HG03565 (cell line): ENCODE results near the gene MANEA.
"Not testable (repeated sequence)": the region's sequence is repeated elsewhere in the genome, so short reads cannot be mapped to it uniquely, and the experiment has no call there.

ENCODE experiments used
- ATAC-seq: cut with Tn5 transposase; IDR thresholded peaks from one replicate; pipeline ENCODE4 v1.9.1; 2021; ENCODE audit warnings: mild to moderate bottlenecking, moderate library complexity; ENCODE audit not compliant: unreplicated experiment

The MANEA gene, protein sequence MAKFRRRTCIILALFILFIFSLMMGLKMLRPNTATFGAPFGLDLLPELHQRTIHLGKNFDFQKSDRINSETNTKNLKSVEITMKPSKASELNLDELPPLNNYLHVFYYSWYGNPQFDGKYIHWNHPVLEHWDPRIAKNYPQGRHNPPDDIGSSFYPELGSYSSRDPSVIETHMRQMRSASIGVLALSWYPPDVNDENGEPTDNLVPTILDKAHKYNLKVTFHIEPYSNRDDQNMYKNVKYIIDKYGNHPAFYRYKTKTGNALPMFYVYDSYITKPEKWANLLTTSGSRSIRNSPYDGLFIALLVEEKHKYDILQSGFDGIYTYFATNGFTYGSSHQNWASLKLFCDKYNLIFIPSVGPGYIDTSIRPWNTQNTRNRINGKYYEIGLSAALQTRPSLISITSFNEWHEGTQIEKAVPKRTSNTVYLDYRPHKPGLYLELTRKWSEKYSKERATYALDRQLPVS

DNA sequence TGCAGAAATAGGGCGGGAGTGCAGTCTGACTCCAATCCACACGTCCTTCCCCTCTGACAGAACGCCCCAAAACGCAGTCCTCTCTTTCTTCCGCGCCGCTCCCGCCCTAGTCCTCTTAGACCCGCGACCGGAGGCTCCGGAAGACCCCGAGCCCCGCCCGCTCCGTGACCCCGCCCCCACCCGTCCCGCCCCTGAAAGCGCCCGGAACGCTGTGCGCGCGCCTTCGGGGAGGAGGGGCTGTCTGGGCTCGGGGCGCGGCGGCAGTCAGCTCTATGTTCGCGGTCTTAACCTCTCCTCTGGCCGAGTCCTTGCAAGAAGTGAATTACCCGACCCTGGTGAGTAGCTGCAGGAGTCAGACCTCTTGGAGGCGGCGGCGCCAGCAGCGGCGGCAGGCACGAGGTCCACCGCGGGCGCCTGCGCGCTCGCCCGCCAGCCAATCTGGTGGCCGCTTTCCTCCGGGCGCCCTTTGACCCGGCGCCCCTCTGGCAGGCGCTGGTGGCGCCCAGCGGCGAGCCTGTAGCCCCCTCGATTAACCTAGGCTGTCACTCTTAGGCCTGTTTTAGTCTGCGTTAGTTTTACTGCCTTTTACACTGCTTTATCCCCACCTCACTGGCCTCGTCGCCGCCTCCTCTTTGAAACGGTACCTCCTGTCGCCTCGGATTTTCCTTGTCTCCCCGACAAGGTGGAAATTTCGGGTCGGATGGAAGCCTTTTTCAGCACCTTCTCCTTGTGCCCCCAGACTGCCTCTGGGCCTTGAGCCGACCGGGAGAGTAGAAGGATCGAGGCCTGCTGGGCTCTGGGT, at the start of gene MANEA:
TSS of gene MANEA (plus strand) at position 232 of the 802 bp plus-strand sequence. CDS start 8,905 bp downstream, outside the sequence.
- ATAC-seq, result peak; percentile 69

DNA sequence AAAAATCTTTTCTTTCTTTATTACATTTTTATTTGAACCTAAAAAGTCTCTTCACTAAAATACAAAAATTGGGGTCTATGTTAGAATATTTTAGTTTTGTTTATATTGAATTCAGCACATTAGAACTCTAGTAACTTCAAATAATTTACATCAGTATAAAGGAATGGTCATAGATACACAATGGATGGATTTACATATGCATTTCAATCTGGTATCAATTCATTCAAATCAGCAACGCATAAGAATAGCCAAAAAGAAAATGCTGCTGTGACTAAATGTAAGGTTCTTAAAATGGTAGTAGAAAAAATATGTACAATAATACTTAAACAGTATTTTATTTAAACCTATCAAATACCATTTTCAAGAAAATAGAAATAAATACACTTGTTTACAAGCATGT, 47.6 kb upstream of the MANEA start:
- no peak for ATAC-seq

DNA sequence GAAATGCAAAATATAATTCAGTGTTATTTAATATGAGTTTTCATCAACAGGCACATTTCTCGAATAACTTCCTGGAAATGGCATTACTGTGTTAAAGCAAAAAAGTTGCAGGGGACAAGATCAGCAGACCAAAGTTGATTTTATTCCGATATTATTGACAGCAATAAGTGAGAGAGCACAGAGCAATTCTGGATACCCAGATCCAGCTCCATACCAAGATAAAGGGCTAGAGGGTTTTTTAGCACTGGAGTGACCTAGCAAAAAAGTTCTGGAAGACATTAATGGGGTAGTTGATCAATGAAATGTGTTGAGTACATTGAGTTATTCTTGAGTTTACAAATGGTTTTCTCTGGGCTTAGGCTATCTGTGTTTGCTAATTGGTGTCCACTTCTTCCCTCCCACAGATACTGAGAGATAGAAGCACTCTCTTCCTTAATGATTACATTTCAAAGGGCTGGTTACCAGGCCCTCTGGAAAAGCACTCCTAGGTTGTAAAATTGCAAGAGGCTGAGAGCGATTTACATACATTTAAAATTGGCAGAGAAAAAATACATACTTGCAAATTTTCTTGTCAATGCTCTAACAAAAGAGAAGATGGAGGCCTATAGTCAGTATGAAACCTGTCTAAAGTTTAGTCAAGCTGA, 47.0 kb upstream of the MANEA start:
- no peak for ATAC-seq

DNA sequence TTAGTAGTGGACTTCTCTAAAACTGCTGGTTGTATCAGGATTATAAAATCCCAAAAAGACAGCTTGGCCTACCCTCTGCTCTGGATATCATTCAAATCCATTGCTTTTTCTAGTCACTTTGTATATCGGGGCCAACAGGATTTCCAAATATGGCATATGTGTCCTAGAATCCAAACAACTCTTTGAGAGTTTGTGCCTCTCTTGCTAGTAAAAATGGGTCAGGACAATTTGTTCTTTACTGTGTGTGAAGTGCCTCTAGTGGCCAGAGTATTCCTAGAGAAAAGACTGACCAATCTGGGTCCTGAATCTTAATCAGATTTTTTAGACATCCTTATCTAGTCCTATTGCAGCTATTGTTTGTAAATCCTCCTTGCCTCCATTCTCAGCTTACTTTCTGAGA, 33.5 kb upstream of the MANEA start:
- no peak for ATAC-seq

DNA sequence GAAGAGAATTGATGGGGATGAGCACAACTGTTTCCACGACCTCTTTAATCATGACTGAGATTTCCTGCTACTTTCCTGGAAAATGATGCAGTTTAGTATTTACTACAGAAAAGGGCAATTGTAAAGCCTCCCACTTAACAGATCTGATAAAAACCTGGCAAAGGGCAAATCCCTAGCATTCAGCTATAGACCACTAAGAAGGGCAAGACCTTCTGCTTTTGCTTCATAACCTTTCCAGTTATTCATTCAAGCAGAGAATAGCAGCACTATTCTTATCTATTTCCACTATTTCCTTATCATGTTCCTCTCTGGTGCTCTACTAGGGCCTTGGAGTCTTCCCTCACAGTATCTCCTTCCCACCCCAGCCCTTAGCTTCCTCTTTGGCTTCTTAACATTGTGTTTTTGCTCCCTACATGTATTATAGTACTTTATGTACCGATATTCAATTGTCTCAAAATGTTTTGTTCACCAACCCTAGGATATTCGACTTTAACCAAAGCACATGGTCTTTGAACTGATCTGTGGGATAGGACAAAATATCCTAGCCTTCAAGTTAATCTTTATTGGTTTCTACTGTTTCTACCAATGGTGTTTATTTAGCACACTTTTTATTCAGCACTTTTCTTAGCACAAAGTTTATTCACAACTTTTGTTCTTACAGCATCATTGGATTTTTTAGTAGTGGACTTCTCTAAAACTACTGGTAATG, 32.7 kb upstream of the MANEA start:
- ATAC-seq, result no peak

DNA sequence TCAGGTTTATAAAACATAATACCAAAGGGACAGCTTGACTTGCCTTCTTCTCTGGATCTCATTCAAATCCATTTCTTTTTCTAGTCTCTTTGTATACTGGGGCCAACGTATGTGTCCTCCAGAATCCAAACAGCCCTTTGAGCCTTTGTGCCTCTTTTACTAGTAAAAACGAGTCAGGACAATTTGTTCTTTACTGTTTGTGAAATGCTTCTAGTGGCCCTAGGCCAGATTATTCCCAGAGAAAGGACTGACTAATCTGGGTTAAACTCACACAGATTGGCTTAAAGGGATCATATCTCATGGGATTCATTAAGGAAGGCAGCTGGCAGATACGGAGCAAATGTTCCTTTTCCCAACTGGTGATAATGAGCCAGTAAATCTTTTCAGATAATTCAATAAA, 32.1 kb upstream of the MANEA start:
- ATAC-seq, result no peak

DNA sequence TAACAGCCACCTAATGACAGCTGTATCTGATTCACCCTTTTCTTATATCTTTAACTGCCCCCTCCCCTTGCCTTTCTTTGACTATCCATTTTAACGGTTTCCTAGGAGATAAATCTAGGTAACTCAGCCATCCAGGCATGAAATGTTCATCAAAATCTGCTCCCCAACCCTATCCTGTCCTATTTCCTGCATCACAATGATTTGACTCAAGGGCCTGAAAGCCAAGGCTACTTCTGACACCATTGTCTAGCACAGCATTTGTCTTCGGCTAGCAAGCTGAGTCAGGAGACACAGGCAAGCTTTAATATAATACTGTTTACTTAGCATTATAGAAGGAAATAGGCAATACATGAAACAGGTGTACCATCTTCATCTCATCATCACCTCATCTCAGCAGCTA, 31.6 kb upstream of the MANEA start:
- no peak for ATAC-seq

DNA sequence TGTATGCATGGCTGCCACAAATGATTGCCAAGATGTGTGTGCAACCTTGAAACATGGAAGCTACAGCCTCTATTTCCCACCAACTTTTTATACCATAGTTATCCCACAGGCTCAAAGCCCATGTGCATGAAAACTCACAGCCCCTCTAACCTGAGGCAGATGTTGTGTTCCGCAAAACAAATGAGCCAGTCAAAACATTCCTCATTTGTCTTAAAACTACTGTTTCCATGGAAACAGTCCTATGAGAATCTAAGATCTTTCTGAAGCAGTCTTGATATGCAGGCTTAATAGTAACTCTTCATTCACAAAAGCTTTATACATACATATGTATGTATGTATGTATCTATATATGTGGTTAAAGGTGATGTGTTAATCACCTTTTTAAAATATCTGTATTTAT, 31.2 kb upstream of the MANEA start:
- no peak for ATAC-seq

DNA sequence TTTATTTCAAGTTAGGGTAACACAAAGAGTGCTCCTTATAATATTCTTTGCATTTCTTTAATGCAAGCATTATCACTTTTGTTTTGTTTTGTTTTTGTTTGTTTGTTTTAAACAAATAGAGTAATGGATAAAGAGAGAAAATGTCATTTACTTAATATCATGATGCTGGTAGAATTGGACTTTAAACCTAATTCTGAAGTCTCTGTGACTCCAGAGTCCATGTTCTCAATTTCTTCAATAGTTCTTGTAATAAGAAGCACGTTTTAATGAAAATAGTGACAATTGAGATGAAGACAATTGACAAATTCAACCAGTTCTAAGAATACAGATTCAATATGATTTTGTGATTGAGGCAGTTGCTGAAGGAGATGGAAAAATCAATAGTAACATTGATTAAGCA, 30.3 kb upstream of the MANEA start:
- no peak for ATAC-seq

DNA sequence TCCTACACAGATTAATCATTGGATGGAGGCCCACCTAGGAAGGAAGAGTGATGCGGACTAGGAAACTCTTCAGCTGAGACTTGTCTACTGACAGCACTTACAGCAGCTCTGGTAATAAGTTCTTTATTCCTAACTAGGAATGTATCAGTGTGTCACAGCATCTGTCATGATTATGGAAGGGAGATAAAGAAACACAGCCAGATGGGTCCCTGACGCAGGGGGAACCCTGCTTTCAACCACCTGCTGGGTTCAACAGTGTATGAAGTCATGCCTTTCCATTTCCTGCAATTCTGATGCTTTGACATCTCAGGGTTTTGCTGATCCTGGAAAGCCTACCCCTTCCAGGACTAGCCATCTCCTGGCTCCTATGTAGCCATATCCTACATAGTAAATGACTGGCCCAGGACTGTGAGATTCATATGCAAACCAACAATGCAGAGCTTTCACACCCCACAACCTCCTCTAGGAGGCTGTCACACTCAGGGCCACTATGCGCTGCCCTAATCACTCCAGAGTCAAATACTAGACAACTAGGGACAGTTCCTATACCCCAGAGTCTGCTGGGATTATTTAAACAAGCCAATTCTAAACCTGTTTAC, 29.0 kb upstream of the MANEA start:
- ATAC-seq, result no peak

DNA sequence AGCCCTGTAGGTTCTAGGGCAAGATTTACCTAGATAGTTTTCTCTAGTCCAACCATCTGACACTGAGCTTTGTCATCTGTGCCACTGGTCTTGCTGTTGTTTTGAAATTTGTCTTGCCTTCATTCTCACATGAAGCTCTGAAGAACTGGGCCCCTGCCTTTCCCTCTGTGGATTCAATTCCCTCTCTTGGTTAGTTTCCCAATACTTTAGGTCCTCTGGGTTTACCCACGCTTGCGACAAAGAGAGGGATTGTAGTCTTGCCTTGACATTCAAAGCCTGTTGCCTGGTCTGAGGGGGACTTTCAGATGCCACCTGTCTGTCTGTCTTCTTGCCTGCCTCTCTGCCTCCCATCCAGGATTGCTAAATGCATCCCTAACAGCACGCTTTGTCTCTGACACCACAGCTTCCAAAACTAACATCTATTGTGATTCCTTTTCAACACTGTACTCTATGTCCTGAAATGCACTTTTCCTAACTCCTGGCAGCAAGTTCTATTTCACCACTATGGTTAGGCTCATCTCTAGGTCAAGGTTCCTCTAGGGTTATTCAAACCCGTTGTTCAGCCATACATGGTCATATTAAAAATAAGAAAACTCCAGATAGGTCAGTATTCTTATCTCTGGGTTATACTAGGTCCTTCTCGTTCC, 25.5 kb upstream of the MANEA start:
- no peak for ATAC-seq

DNA sequence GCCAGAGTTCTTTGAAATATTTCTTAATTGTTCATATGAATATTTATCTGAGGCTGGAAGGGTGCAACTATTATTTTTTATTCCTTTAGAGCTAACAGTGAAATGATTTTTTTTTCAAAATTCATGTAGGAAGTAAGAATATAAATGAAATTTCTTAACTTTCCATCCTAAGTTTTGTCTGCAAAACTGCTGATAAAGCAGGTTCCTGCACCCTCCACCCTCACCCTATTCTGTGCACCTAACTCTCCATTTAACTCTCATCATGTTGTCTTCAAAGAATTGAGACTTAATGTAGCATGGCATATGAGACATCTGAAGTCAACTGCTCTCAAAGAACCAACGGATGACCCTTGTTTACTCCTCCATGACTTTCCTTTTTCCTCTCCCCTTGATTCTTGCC, 23.5 kb upstream of the MANEA start:
- ATAC-seq, result no peak

DNA sequence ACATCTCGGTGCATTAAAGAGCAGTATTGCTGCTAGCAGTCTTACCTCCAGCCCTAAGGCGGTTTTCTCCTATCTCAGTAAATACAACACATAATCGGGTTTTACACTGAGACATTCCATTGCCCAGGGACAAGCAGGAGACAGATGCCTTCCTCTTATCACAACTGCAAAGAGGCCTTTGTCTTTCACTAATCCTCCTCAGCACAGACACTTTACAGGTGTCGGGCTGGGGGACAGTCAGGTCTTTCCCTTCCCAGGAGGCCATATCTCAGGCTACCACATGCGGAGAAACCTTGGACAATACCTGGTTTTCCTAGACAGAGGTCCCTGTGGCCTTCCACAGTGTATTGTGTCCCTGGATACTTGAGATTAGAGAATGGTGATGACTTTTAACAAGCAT, 16.4 kb upstream of the MANEA start:
- ATAC-seq, result not testable (repeated sequence)

DNA sequence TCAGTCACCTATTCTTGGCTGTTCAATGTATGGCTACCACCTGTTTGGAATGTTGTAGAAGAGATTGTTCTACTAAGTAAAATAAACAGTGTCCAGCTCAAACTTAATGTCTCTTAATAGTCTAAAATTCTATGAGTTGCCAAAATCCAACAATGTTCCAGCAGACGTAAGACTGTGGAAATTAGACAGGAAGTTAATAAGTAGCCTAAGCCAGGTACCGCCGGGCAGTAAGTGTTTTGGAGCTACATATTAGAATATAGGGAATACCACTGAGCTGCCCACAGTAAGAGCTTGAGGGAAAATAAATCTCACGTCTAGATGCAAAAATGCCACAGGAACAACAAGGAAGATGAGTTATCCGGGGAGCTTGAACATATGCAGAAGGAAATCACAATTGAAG, 7.8 kb upstream of the MANEA start:
- ATAC-seq, result no peak

DNA sequence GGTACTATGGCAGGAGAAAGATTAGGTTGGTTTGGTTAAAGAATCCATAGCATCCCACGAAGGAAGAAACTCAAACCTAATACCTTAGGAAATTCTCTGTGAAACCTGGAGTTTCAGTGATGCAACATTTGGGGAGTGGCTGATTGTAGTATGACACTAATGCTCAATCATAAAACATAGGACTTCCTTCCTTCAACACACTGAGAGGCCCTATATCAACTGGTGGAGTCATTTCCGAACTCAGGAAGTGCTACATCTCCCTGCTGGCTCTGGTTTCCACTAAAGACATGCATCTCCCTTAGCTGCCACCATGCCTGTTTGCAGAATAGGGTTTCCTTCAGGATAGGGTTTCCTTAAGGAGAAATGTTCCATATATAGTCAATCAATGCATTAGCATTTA, 5.2 kb upstream of the MANEA start:
- ATAC-seq, result no peak

DNA sequence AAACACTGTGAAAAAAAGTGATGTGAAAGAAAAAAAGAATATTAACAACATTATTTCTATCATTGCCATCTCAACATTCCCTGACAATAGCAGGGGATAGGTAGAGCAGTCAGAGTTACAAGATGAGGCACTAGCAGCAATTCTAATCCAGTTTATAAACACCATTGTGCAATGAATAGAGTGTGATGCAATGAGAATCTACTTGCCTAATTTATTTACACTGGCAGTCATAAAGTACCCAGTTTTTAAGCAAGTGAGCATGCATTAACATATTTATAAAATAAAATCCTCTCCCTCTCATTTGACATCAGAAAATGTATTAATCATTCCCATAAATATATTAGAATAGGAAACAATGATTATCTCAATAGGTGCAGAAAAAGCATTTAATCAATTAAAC, 2.5 kb upstream of the MANEA start:
- no peak for ATAC-seq

DNA sequence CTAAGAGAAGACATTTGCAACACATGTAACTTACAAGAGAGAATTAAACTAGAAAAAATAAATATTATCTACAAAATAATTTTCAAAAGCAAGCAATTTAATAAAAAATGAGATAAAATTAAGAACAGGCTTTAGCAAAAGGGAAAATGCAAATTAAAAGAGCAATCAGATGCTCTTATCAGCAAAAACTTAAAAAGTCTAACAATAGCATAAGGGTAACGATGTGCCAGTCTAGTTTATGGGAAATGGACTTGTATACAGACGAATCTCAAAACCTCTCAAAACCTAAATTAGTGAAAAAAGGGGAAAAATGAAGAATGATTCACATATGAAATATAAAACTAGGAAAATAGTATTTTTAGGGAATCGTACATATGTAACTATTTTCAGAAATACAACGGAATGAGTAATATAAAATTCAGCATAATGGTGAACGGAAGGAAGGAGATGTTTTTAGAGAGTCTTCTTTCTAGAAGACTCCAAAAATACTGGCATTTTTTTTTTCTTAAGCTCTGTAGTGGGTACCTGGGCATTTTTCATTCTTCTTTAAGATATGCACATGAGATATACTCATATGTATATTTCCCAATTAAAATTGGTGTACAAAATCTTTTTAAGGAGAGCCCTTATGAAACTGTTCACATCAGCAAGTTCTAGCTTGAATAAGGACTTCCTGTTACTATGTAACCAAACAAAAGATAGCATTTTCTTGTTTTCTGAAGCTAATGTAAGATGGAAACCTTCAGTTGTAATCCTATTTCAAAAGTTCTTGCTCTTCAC, 927 bp upstream of the MANEA start:
- peak; percentile 14 for ATAC-seq

DNA sequence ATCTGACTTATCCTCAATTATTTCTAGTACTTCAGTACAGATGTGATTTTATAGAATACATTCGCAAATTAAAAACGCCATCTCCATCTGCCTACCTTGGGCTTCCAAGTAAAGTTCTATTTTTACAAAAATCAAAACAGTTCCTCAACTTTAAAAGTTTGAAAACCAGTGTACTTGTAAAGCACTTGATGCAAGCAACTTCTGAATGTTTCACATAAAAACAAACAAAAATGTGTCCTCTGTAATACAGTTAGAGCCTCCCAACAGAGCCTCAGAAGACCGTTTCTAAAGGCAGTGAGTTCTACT, 384 bp upstream of the MANEA start:
- no peak for ATAC-seq

DNA sequence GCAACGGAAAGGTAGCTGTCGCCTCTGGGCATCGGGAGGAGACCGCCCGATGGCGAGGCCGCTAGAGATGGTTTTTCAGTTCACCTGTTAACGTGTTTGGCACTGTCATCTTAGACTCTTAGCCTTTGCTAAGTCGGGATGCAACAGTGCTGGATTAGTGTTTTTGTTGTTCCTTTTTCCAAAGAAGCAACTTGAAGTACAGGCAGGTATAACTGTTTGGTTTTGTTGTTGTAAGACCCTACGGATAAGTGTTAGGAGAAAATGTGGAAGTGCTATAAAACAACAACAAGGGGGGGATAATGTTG, 723 bp downstream of the MANEA start:
- ATAC-seq, result peak; percentile 12

DNA sequence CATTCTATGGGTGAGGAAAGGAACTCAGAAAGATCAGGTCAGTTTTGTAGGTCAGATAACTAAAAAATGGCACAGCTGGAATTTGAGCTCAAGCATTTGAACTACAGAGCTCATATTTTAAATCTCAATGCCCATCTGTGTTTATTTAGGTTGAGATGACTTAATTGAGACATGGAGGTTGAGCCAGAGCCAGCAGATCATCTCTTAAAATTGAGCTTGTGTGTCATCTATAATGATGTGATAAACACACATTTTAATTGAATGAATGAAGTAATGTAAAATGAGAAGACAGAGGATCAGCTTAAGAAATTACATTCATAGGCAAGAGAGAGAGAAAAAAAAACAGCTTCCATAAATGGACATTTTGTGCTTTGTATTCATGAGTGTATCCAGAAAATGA, 3.7 kb downstream of the MANEA start:
- no peak for ATAC-seq
